ENCODE data around the gene ZNF324.

The ZNF324 gene

GRCh38 chr19:58475714-58476497 is 9.0 kb downstream of the ZNF324 start, which contains the start of gene ZNF446:
Gene ZNF446, plus strand, starts transcription at chr19:58476352. Its CDS starts 867 bp downstream, at chr19:58477219.
- H4K20me1 ChIP-seq = peaks cover 0 to 38% (median 21%) of the 10 kb centered on the region in 11 experiments; a peak in 12 of 22 replicates
- peak within 1 kb of the TSS; percentile 91 to 98 (median 95) for H3K4me2 ChIP-seq
- peaks cover 34 to 52% (median 46%) of the 10 kb centered on the region in 10 experiments for H3K4me1 ChIP-seq
- no peaks in the 10 kb centered on the region for H3K9me3 ChIP-seq (replicated peaks in 1 of 11)
- TF ChIP-seq Cebpa-rat (IDR thresholded peaks at IDR 0.05) = no peak
- H3K36me3 ChIP-seq = peaks cover 25 to 52% (median 43%) of the 10 kb centered on the region in 11 experiments
- H3K27me3 ChIP-seq = no peaks in the 10 kb centered on the region
- peak within 1 kb of the TSS; percentile 39 to 87 (median 82) for H3K27ac ChIP-seq
- H3K9ac ChIP-seq = peak within 1 kb of the TSS; percentile 74 to 90 (median 83)
- H3K4me3 ChIP-seq = peak within 1 kb of the TSS; percentile 56 to 73 (median 67)

GRCh38 chr19:58476498-58477015 is 9.7 kb downstream of the ZNF324 start:
- TF ChIP-seq Cebpa-rat (IDR thresholded peaks at IDR 0.05) = no peak
- peak overlapping the region; percentile 88 to 98 (median 95) for H3K4me2 ChIP-seq

GRCh38 chr19:58477130-58477529 is 10.2 kb downstream of the ZNF324 start:
- Histone ChIP-seq H3K4me2 (peak overlapping the region; percentile 88 to 98 (median 95)), H3K9ac (peak overlapping the region in 10 of 11 experiments; percentile 74 to 90 (median 84); a peak in 17 of 22 replicates)

More at GRCh38 chr19:58476498-58477015, 9.7 kb downstream of the ZNF324 start:
- Histone ChIP-seq H3K27me3 (no peaks in the 10 kb centered on the region), H3K27ac (peak overlapping the region; percentile 39 to 87 (median 82)), H3K9me3 (replicated peaks in 1 of 11) (no peaks in the 10 kb centered on the region), H4K20me1 (peaks cover 0 to 37% (median 21%) of the 10 kb centered on the region in 11 experiments; a peak in 12 of 22 replicates), H3K36me3 (peaks cover 23 to 51% (median 42%) of the 10 kb centered on the region in 11 experiments), H3K4me3 (peak overlapping the region; percentile 56 to 73 (median 67)), H3K9ac (peak overlapping the region; percentile 74 to 90 (median 83)), H3K4me1 (peaks cover 34 to 55% (median 47%) of the 10 kb centered on the region in 10 experiments)

GRCh38 chr19:58477871-58478270 is 11.0 kb downstream of the ZNF324 start:
- Histone ChIP-seq H3K27ac (peak overlapping the region in 1 of 11 experiments; percentile 87; a peak in 5 of 22 replicates), H3K9ac (peak overlapping the region in 4 of 11 experiments; percentile 18 to 90 (median 86); a peak in 4 of 22 replicates), H4K20me1 (peaks cover 0 to 24% (median 16%) of the 10 kb centered on the region in 11 experiments; a peak in 10 of 22 replicates), H3K4me3 (no peak overlapping the region), H3K27me3 (no peaks in the 10 kb centered on the region), H3K4me1 (peaks cover 34 to 65% (median 55%) of the 10 kb centered on the region in 10 experiments), H3K4me2 (peak overlapping the region in 7 of 11 experiments; percentile 88 to 98 (median 95); a peak in 8 of 22 replicates), H3K36me3 (peaks cover 10 to 42% (median 29%) of the 10 kb centered on the region in 11 experiments; a peak in 21 of 22 replicates), H3K9me3 (replicated peaks in 1 of 11) (no peaks in the 10 kb centered on the region)
- no peak for TF ChIP-seq Cebpa-rat (IDR thresholded peaks at IDR 0.05)

More at GRCh38 chr19:58477130-58477529, 10.2 kb downstream of the ZNF324 start:
- Histone ChIP-seq H3K27ac (peak overlapping the region in 9 of 11 experiments; percentile 75 to 87 (median 82); a peak in 15 of 22 replicates), H3K36me3 (peaks cover 18 to 46% (median 37%) of the 10 kb centered on the region in 11 experiments), H4K20me1 (peaks cover 0 to 31% (median 21%) of the 10 kb centered on the region in 11 experiments; a peak in 12 of 22 replicates), H3K4me1 (peaks cover 34 to 57% (median 49%) of the 10 kb centered on the region in 10 experiments), H3K27me3 (no peaks in the 10 kb centered on the region), H3K4me3 (peak overlapping the region in 8 of 10 experiments; percentile 56 to 73 (median 67); a peak in 14 of 20 replicates), H3K9me3 (replicated peaks in 1 of 11) (no peaks in the 10 kb centered on the region)
- no peak for TF ChIP-seq Cebpa-rat (IDR thresholded peaks at IDR 0.05)

GRCh38 chr19:58479303-58479702 is 12.4 kb downstream of the ZNF324 start:
- Histone ChIP-seq H3K4me1 (peaks cover 26 to 60% (median 44%) of the 10 kb centered on the region in 10 experiments), H3K9ac (no peak overlapping the region; a peak in 1 of 22 replicates), H3K4me3 (no peak overlapping the region), H3K36me3 (peaks cover 0 to 34% (median 16%) of the 10 kb centered on the region in 11 experiments; a peak in 13 of 22 replicates), H3K9me3 (replicated peaks in 1 of 11) (no peaks in the 10 kb centered on the region), H4K20me1 (peaks cover 0 to 10% (median 4%) of the 10 kb centered on the region in 11 experiments; a peak in 9 of 22 replicates), H3K4me2 (no peak overlapping the region), H3K27me3 (no peaks in the 10 kb centered on the region), H3K27ac (no peak overlapping the region)
- TF ChIP-seq Cebpa-rat (IDR thresholded peaks at IDR 0.05) = no peak

GRCh38 chr19:58479736-58480480 is 13.0 kb downstream of the ZNF324 start:
- Histone ChIP-seq H3K27ac (no peak overlapping the region), H3K27me3 (no peaks in the 10 kb centered on the region), H3K4me3 (no peak overlapping the region), H3K4me1 (peaks cover 20 to 54% (median 38%) of the 10 kb centered on the region in 10 experiments), H3K9ac (no peak overlapping the region; a peak in 1 of 22 replicates), H3K9me3 (replicated peaks in 1 of 11) (no peaks in the 10 kb centered on the region), H4K20me1 (peaks cover 0 to 4% (median 0%) of the 10 kb centered on the region in 11 experiments; a peak in 3 of 22 replicates), H3K36me3 (peaks cover 0 to 34% (median 16%) of the 10 kb centered on the region in 11 experiments; a peak in 13 of 22 replicates), H3K4me2 (no peak overlapping the region)
- TF ChIP-seq Cebpa-rat (IDR thresholded peaks at IDR 0.05) = no peak

- Histone ChIP-seq H3K4me3 (no peak overlapping the region), H3K27me3 (no peaks in the 10 kb centered on the region), H3K27ac (no peak overlapping the region), H4K20me1 (no peaks in the 10 kb centered on the region), H3K9me3 (replicated peaks in 1 of 11) (no peaks in the 10 kb centered on the region), H3K36me3 (peaks cover 0 to 34% (median 16%) of the 10 kb centered on the region in 11 experiments; a peak in 13 of 22 replicates), H3K4me1 (peaks cover 15 to 48% (median 32%) of the 10 kb centered on the region in 10 experiments), H3K4me2 (peak overlapping the region in 1 of 11 experiments; percentile 20; a peak in 2 of 22 replicates), H3K9ac (peak overlapping the region in 2 of 11 experiments; percentile 16 to 24; a peak in 2 of 22 replicates)
- TF ChIP-seq Cebpa-rat (IDR thresholded peaks at IDR 0.05) = no peak
Observed at GRCh38 chr19:58480481-58480830, 13.6 kb downstream of the ZNF324 start.

GRCh38 chr19:58480831-58481230 is 14.0 kb downstream of the ZNF324 start:
- TF ChIP-seq Cebpa-rat (IDR thresholded peaks at IDR 0.05) = no peak

More at GRCh38 chr19:58480831-58481230, 14.0 kb downstream of the ZNF324 start:
- Histone ChIP-seq H3K27ac (no peak overlapping the region), H3K36me3 (peaks cover 0 to 34% (median 16%) of the 10 kb centered on the region in 11 experiments; a peak in 13 of 22 replicates), H4K20me1 (no peaks in the 10 kb centered on the region), H3K9ac (peak overlapping the region in 3 of 11 experiments; percentile 16 to 24 (median 24); a peak in 2 of 22 replicates), H3K4me2 (peak overlapping the region in 1 of 11 experiments; percentile 20; a peak in 1 of 22 replicates), H3K27me3 (no peaks in the 10 kb centered on the region), H3K4me3 (no peak overlapping the region), H3K4me1 (peaks cover 15 to 48% (median 32%) of the 10 kb centered on the region in 10 experiments), H3K9me3 (replicated peaks in 1 of 11) (no peaks in the 10 kb centered on the region)
